DND-41 (cell line): ENCODE measurements around the gene C1orf216.
A peak's percentile ranks its signal among the peaks of the same experiment; 100 is the strongest.

Source experiments
- ATAC-seq: fragments of 200-7000 bp; cut with Tn5 transposase; 3 replicates; pipeline ENCODE4 v1.9.1; 2021; ENCODE audit warnings: low read depth; ENCODE audit not compliant: insufficient read depth
- DNase-seq: peaks from one replicate; pipeline ENCODE4 v3.0.0-alpha.2; 2020
- H2AFZ ChIP-seq: 2 replicates; pipeline ENCODE4 v1.6.0; 2012; ENCODE audit warnings: low read depth, low read length
- H3K27ac ChIP-seq: 2 replicates; pipeline ENCODE4 v1.5.1; 2012; ENCODE audit warnings: low read length, inconsistent platforms
- H3K27me3 ChIP-seq: fragments of 200-600 bp; sonication (generic); 2 replicates; pipeline ENCODE4 v1.6.0; 2012; ENCODE audit warnings: low read length, mild to moderate bottlenecking, inconsistent platforms; ENCODE audit not compliant: insufficient read depth, poor library complexity
- H3K36me3 ChIP-seq: 2 replicates; pipeline ENCODE4 v1.5.1; 2012; ENCODE audit warnings: low read length, inconsistent platforms; ENCODE audit not compliant: insufficient read depth
- H3K4me1 ChIP-seq: 2 replicates; pipeline ENCODE4 v1.5.1; 2012; ENCODE audit warnings: mild to moderate bottlenecking, low read length; ENCODE audit not compliant: insufficient read depth
- H3K4me2 ChIP-seq: 2 replicates; pipeline ENCODE4 v1.6.0; 2012; ENCODE audit warnings: mild to moderate bottlenecking, moderate library complexity, low read length, inconsistent platforms; ENCODE audit not compliant: insufficient read depth
- H3K4me3 ChIP-seq, 2 experiments: fragments of 200-600 bp in 1 of 2; shearing (Covaris generic) in 1 of 2; 2 replicates each; pipeline ENCODE4 v1.5.1; 2012 to 2016; ENCODE audit warnings: inconsistent platforms in 2 of 2, low read length in 2 of 2, mild to moderate bottlenecking in 2 of 2, low read depth in 1 of 2, moderate library complexity in 1 of 2
- H3K79me2 ChIP-seq: 2 replicates; pipeline ENCODE4 v1.6.0; 2012; ENCODE audit warnings: low read length, inconsistent platforms; ENCODE audit not compliant: insufficient read depth
- H3K9ac ChIP-seq: 2 replicates; pipeline ENCODE4 v1.6.0; 2012; ENCODE audit warnings: low read depth, mild to moderate bottlenecking, inconsistent platforms, low read length, moderate library complexity
- H3K9me3 ChIP-seq: 2 replicates; pipeline ENCODE4 v1.5.1; 2012; ENCODE audit warnings: low read length, moderate library complexity, mild to moderate bottlenecking, inconsistent platforms; ENCODE audit not compliant: insufficient read depth, severe bottlenecking
- H4K20me1 ChIP-seq: 2 replicates; pipeline ENCODE4 v1.6.0; 2012; ENCODE audit warnings: low read length; ENCODE audit not compliant: insufficient read depth
- CTCF ChIP-seq: IDR thresholded peaks from 2 replicates; pipeline ENCODE4 v1.5.1; 2012; ENCODE audit warnings: borderline replicate concordance, low read length, moderate library complexity, mild to moderate bottlenecking; ENCODE audit not compliant: poor library complexity, severe bottlenecking; ENCODE audit errors: extremely low read depth
- EZH2 ChIP-seq: IDR thresholded peaks from 3 replicates; pipeline ENCODE4 v1.6.1; 2012; ENCODE audit warnings: borderline replicate concordance, low read depth, mild to moderate bottlenecking, moderate library complexity, low read length, inconsistent platforms; ENCODE audit not compliant: severe bottlenecking

C1orf216 gene

GRCh38 chr1:35726450-35727433 is 8.1 kb upstream of the C1orf216 start:
- Histone ChIP-seq H3K4me2 (no peak overlapping the region), H3K4me1 (no peaks in the 10 kb centered on the region), H3K9me3 (no peaks in the 10 kb centered on the region), H3K79me2 (no peaks in the 10 kb centered on the region), H3K36me3 (peaks cover 59% of the 10 kb centered on the region), H3K4me3 (no peak overlapping the region), H3K9ac (no peak overlapping the region), H3K27ac (peak overlapping the region; percentile 31; the same call in 1 of the 2 replicates), H4K20me1 (no peaks in the 10 kb centered on the region), H3K27me3 (no peaks in the 10 kb centered on the region), H2AFZ (no peak overlapping the region)
- peak; percentile 56 for DNase-seq
- TF ChIP-seq EZH2 (no peak), CTCF (peak; percentile 89)
- peak; percentile 95 for ATAC-seq

GRCh38 chr1:35725596-35725995 is 6.9 kb upstream of the C1orf216 start:
- Histone ChIP-seq H3K4me2 (no peak overlapping the region), H3K27me3 (no peaks in the 10 kb centered on the region), H3K9me3 (no peaks in the 10 kb centered on the region), H3K79me2 (no peaks in the 10 kb centered on the region), H4K20me1 (no peaks in the 10 kb centered on the region), H3K36me3 (peaks cover 52% of the 10 kb centered on the region), H3K4me1 (no peaks in the 10 kb centered on the region), H3K9ac (no peak overlapping the region), H3K27ac (no peak overlapping the region), H2AFZ (no peak overlapping the region), H3K4me3 (no peak overlapping the region)
- ATAC-seq (no peak), DNase-seq (no peak)
- TF ChIP-seq CTCF, result no peak
- TF ChIP-seq EZH2, result no peak

- Histone ChIP-seq H3K27ac (peak overlapping the region; percentile 74), H3K79me2 (peaks cover 27% of the 10 kb centered on the region), H2AFZ (peak overlapping the region; percentile 83), H3K4me1 (peaks cover 48% of the 10 kb centered on the region), H3K27me3 (no peaks in the 10 kb centered on the region), H4K20me1 (peaks cover 18% of the 10 kb centered on the region; the same call in 1 of the 2 replicates), H3K4me3 (peak overlapping the region; percentile 57 to 61; a peak in 3 of 4 replicates), H3K4me2 (peak overlapping the region; percentile 81), H3K36me3 (peaks cover 30% of the 10 kb centered on the region), H3K9ac (peak overlapping the region; percentile 71), H3K9me3 (no peaks in the 10 kb centered on the region)
- DNase-seq (peak; percentile 51), ATAC-seq (peak; percentile 36)
- TF ChIP-seq EZH2, result no peak
- no peak for TF ChIP-seq CTCF
These were observed 690 bp downstream of the C1orf216 start for GRCh38 chr1:35717911-35718476.
